NOMO-1 treated with DMSO at 0.1 percent for 48 hours (cell line): Measurements from ENCODE around the gene DYNLRB2.
A peak's percentile ranks its signal among the peaks of the same experiment; 100 is the strongest.

Source experiments
- DNase-seq: peaks from one replicate; lab custom pipeline; 2025; ENCODE audit not compliant: unreplicated experiment; lab: John Stamatoyannopoulos, UW

DYNLRB2 gene

DNA sequence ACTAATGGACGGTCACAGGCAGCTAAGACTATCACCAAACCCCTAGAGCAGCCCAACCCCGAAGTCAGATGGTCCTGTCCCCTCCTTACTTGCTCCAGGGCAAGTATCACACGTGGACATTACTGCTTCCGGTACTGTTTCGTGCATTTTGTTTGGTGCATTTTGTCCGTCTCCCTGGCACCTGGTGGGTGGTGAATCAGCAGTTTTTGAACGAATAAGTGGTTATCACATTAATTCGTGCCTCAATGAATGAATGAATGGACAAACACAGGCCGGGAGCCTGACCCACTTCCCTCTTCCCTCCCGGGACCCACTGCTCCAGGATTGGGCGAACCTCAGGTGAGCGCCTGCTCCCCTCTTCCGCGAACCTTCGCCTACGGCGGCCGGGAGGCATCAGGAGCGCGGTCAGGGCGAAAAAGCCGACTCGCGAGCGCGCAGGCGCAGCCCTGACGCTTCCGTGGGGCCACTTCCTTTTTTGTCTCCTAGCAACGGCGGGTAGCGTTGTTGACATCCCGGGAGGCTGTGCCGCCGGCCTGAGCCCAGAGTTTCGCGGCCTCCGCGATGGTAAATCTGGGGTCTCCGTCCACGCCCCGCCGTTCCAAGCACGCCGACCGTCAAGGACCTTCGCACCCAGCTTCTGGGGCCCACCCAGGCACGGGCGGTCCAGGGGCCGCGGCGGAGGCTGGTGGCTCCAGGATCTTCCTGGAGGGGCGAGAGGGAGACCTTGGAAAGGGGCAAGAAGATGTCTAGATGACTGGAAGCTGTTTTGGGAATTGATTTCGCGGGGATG, at the start of gene DYNLRB2:
Gene DYNLRB2, plus strand, starts transcription at position 478 of the 790 bp plus-strand sequence. Its CDS starts 84 bp downstream, at position 562.
- DNase-seq, result peak; percentile 89

DNA sequence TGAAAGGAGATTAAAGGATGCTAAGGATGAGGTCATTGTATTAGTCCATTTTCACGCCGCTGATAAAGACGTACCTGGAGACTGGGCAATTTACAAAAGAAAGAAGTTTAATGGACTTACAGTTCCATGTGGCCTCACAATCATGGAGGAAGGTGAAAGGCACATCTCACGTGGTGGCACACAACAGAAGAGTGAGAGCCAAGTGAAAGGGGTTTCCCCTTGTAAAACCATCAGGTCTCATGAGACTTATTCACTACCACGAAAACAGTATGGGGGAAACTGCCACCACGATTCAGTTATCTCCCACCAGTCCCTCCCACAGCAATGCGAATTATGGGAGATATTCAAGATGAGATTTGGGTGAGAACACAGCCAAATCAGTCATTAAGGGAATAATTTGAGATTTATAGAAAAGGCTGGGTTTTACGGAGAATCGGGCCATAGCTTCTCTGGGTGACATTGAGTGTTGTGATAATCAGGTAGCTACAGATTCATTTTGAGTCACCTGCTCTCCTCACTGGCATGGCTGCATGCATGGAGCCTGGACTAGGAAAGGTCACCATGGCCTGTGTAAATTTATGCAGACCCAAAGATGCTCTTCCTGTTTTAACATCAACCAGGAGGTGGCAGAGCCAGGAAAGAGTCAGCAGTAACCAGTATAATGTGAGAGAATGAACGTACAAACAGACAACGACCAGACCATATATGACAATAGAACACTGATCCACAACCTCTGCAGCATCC, 40.5 kb upstream of the DYNLRB2 start:
- DNase-seq, result no peak

DNA sequence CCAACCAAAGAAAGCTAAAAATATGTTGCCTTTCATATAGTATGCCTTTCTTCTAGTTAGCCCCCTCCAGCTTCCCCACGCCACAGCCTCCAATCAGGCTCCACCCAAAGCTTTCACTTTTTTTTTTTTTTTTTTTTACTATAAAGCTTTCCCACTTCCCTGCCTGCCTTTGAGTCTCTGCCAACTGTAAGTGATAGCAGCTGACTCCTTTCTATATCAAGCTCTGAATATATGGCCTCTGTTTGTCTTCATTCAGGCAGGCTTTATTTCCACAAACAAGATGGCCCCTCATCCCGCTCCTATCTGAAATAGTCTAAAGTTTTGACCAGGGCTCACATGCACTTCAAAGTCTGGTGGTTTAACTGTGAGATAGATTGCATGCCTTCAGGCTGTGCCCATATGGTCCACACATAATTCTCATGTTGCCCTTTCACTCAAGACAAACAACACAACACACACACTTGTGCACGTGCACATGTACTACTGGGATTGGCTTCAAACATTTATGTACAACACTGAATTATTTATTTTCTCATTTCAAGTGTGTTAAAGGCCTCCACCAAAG, 39.8 kb upstream of the DYNLRB2 start:
- DNase-seq, result no peak

DNA sequence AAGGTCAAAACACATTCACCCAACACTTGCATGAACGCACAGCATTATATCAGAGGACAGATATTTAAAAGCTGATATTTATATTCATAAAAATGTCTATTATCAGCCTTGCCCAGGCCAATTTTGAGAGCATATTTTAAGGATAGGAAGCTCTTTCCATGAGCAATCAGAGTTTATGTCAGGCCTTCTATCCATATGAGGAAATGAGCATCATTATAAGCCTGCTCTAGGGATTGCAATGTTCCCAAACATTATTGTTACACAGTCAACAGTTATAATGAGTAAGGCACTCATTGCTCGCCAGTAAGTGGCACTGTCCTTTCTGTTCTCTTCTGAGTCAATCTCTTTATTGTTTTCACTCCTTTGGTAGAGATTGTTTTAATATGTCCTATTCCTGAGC, 37.7 kb upstream of the DYNLRB2 start:
- no peak for DNase-seq

DNA sequence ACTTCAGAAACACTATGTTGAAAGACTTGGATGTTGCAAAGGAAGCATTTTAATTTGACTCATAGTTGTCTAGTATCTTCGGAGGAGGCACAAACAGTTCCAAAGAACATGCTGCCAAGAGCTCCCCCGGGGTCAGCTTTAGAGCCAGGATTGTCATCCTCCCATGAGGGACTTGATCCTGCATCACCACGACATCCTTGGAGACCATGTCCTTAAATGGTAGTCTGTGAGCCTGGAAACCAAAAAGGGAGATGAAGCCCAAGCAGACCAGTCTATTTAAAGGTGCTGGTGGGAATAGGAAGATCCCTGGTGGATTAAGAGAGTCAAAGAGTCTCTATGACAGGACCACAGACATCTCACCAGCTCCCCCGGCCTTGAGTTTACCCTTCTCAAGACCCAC, 33.3 kb upstream of the DYNLRB2 start:
- DNase-seq, result no peak

DNA sequence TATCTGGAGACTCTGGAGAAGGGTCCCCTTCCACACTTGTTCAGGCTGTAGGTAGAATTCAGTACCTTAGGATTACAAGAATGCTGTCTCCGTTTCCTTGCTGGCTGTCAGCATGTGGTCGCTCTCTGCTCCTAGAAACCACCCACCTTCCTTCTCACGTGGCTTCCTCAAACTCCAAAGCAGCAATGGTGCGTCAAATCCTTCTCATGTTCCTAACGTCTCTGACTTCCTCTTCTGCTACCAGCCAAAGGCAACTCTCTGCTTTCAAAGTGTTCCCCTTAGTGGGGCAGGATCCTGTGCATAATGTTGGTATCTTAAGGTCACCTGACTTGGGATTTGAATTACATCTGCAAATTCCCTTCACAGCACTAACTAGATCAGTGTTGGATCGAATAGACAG, 30.9 kb upstream of the DYNLRB2 start:
- peak; percentile 19 for DNase-seq

DNA sequence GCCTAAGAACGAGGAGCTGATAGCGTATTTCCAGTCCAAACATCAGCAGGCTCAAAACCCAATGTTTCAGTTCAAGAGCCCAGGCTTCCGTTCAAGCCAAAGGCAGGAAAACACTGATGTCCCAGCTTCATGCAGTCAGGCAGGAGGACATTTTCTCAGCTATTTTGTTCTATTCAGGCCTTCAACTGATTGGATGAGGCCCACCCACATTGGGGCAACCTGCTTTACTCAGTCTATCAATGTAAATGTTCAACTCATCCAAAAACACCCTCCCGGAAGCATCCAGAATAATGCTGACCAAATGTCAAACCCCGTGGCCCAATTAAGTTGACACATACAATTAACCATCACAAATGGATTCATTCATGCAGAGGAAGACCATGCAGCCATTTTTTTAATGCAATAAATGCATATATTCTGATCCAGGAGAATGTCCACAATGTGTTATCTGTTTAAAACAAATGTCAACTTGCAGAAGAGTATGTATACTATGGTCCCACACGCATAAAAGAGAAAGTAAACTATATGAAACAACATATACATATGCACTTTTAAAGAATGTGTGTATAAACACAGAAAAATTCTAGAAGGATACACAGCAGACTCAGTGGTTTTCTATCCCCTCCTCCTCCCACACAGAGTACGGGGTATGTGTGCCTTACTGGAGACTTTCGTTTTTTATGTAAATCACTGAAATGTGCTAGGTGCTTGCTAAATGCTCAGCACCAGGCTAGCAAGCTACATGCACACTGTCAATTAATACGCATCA, 28.8 kb upstream of the DYNLRB2 start:
- no peak for DNase-seq

DNA sequence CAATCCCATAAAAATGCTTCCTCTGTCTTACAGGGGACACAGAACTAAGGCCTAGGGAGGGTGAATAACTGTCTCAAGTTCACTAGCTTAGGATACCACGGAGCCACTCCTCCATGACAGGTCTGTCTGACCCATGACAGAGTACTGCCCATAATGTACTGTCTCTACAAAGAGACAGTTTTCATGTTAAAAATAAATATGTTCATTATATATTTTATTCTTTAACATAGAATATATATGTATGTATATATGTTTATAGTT, 28.3 kb upstream of the DYNLRB2 start:
- no peak for DNase-seq

DNA sequence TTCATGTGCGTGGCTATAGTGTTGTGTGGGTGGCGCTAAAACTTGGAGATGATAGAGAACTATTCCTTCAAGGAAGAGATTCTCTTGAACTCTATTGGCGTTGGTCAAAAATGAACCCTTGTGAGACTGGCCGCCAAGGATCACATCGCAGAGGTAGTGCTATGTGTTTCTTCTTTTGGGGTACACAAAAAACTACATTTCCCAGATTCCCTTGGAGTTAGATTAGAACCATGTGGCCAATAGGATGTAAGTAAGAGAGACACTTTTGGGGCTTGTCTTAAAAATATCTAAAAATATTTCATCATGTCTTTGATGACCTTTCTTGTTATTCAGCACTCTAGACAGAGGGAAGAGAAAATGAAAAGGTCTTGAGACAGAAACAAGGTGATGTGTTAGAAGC, 25.4 kb upstream of the DYNLRB2 start:
- DNase-seq, result no peak

DNA sequence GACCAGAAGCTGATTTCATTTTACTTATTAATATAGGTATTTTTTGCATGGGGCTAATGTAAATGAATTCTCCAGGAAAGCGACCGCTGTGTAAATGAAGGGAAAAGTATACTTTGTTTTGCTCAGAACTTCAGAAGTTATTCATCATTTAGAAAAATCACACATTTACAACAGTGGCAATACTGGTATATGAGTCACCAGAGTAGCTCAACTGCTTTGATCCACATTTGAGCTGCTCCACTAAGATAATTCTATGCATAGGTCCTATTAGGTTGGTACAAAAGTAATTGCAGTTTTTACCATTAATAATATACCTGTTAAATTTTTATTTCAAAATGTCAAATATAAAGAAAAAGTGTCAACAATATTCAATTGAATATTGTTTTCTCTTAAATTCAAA, 22.9 kb upstream of the DYNLRB2 start:
- DNase-seq, result no peak

DNA sequence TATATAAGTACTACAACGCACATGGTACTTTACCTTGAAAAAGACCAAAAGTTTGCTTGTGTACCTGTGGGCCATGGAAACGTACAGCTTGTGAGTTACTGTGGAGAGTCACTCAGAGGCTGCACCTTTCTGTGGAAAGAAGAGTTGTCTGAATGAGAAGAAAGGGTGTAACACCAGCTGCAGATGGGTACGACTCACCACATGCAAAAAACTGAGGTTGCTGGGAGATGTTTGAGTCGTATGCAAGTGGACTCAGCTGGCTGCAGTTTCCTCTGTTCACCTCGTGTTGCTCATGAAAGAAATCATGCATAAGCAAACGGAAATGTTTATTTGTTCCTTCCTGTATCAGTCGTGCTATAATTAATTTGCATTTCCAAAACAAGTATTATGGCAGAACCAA, 22.4 kb upstream of the DYNLRB2 start:
- no peak for DNase-seq

DNA sequence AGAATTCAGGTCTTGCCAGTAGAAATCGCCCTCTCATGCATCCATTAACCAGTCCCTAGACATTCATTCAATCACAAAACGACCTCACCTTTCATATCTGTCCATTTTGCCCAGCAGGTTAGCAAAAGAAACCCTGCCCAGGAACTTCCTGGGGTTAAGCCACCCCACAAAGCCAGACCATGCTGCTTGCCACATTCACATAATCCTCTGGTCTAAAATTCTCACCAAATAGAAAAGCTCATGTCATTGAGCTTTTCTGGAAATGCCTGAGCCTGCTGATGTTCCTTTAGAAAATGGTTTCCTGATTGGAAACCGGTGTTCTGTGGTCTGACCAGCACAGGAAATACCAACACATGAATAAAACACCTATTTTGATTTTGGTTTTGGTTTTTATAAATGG, 21.6 kb upstream of the DYNLRB2 start:
- no peak for DNase-seq

DNA sequence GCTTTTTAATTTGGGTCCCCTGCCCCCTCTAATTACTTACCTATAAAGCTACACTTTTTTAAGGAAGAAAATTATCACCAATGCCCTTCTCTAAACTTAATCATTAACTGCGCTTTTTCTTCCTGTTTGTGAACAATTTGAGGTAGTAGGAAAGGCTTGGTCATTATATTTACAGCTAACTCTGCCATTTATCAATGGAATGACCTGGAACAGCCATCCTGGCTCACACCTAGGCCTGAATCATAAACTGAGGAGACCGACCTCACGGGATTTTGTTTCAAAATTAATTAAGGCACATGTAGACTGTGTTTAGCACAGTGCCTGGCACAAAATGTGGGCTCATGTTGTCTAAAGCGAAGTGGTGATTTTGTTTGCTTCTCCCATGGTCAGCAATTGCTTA, 15.4 kb upstream of the DYNLRB2 start:
- DNase-seq, result no peak

DNA sequence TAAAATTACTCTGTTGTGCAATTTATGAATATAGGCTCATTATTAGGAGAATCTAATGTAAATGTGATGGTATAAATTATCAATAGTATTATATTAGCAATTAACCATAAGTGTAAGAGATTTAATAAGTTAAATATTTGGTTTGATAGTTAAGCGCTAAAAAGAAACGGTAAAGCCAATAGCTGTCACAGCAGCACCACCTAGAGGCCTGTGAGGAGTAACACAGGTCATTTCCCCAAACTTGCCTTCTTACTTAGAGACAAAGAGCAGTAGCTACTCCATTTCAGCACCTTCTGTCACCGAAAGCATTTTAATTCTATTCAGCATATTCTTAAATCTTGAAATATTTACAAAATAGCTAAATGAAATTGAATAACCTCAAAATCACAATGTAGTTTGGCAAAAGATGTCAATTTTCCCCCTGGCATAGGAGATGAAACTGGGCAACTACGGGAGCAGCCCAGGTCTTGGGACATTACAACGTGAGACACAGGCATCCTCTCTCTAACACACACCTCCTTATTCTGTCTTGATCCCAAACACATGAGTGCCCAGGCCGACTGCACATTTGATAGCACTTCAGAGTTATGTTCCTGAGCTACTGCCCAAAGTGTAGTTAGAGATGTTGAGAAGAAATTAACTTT, 14.3 kb upstream of the DYNLRB2 start:
- peak; percentile 57 for DNase-seq

DNA sequence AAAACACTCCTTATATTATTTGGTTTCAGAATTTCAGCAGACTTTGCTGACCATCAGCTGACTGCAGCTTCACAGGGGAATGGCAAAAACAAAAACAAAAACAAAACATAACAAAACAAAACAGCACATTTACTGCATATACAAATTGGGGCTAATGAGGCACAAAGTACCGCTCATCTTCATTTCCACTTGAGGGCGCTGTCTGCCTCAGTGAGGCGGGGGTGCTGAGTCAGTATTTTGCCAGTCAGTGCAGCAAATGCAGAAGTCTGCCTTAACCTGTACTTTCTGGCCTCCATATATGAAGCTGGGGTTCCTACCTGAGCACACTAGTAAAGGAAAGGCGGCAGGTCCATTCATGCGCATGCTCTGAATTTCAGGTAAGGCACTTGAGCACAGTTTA, 13.5 kb upstream of the DYNLRB2 start:
- peak; percentile 63 for DNase-seq

DNA sequence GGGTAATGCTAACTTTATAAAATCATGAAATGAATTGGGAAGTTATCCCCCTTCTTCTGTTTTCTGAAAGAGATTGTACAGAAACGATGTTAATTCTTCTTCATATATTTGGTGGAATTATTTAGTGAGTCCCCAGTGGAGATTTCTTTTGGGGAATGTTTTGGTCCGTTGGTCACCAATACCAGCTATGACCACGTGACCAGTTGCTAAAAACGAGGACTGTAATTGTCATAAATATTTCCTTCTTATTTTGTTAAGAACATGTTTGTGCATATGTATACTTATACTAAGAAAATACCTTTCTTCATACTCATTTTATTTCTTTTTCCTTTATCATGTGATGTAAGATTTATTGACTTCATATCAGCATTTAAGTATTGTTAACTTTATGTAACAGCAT, 10.3 kb upstream of the DYNLRB2 start:
- no peak for DNase-seq

DNA sequence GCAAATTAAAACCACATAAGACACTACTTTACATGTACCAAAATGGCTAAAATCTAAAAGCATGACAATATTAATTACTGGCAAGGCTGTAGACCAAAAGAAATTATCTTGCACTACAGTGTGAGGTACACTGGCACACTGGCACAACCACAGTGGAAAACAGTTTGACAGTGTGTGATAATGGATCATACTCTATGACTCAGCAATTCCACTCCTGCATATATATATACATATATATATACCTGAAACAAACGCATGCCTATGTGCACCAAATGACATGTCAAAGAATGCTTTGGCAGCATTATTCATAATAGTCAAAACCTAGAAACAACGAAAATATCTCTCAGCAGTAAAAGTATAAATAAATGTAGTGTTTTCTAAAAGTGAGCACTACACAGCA, 4.6 kb upstream of the DYNLRB2 start:
- no peak for DNase-seq

DNA sequence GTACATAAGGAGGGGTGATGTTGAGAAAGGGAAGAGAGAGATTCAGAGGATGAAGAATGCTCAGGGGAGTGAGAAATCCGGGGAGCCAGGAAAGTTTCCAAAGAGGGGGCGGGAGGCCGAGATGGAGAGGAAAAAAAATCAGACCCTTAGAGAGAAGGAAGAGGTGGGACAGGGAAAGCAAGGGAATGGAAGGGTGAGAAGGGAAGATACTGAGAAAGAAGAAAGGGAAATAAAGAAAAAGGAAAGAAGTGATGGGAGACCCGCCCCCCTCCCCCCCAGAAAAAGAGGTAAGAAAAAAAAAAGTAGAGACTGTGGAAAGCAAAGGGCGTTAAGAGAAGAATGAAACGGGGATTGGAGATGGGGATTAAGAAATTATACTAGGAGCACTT, 507 bp downstream of the DYNLRB2 start:
- no peak for DNase-seq

DNA sequence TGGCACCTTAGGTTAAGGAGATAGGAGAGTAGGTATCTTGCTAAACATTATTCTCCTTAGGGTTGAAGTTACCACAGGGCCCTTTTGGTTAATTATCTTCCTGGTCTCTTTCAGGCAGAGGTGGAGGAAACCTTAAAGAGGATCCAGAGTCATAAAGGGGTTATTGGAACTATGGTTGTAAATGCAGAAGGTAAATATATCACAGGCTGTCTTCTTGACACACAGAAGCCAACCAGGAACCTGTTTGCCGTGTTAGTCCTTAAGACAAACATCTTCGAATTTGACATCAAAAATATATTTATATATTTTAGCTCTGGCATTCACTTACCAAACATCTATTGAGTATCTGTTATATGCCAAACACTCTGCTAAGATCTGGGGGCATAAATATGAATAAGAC, 2.4 kb downstream of the DYNLRB2 start:
- no peak for DNase-seq

DNA sequence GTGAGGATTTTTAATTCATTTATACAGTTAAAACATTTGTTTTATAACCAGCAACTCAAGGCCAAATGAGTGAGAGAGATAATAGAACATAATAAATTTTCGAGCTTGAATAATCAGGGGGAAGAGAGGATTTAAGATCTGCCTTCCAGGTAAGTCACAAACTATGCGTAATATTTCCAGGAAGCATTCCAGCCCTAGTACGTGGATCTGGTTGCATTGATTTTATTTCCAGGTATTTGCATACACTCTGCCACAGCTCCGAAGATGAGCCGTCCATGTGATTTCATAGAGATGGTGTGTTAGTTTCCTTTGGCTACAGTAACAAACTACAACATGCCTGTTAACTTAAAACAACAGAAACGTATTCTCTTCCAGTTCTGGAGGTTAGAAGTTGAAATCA, 3.5 kb downstream of the DYNLRB2 start:
- no peak for DNase-seq

DNA sequence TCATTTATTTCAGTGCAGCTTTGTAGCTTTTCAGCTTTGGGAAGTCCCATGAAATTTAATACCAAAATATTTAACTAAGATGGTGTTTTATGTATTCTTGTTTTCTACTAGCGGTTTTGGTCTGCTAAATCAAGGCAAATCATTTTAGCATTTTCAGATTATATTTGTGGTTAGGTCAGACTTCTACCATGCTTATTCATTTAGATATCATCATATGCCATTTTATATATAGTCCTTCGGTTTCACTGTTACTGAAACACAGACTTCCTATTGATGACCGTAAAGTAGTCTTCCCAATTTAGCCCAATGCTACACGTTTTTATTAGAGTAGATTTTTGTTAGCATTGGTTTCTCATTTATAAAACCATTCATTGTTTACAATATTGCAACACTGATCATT, 5.5 kb downstream of the DYNLRB2 start:
- DNase-seq, result no peak
